Lung (tissue), 12 donors: ENCODE results near the gene MAP4K3. TPM values are rescaled to one million over a fixed set of nuclear protein-coding genes. Genes with fewer than 3 reads are reported as not detected.

Experiments
- ATAC-seq: fragments of 200-7000 bp; cut with Tn5 transposase; one replicate; pipeline ENCODE4 v1.9.1; 2020; ENCODE audit warnings: moderate number of reproducible peaks; ENCODE audit not compliant: insufficient read depth, low FRiP score
- DNase-seq, 3 donors: peaks; one replicate each; pipeline ENCODE4 v3.0.0-alpha.2; 2013 to 2017
- H3K27ac ChIP-seq, 2 donors: one replicate each; pipeline ENCODE4 v1.5.1; 2013; ENCODE audit warnings: mild to moderate bottlenecking in 2 of 2, moderate library complexity in 2 of 2, control low read depth in 1 of 2, inconsistent platforms in 1 of 2, low read depth in 1 of 2, low read length in 1 of 2
- H3K27me3 ChIP-seq, 3 donors: one replicate each; pipeline ENCODE4 v1.5.1; 2013; ENCODE audit warnings: low read length in 2 of 3; ENCODE audit not compliant: control insufficient read depth in 3 of 3, insufficient read depth in 3 of 3
- H3K36me3 ChIP-seq, 4 donors: one replicate each; pipeline ENCODE4 v1.5.1; 2013; ENCODE audit warnings: low read length in 4 of 4, mild to moderate bottlenecking in 1 of 4, moderate library complexity in 1 of 4; ENCODE audit not compliant: control insufficient read depth in 4 of 4, insufficient read depth in 4 of 4
- H3K4me1 ChIP-seq, 5 donors: one replicate each; pipeline ENCODE4 v1.5.1; 2013; ENCODE audit warnings: low read length in 5 of 5, mild to moderate bottlenecking in 2 of 5, moderate library complexity in 1 of 5; ENCODE audit not compliant: control insufficient read depth in 5 of 5, insufficient read depth in 5 of 5
- H3K4me3 ChIP-seq: one replicate; pipeline ENCODE4 v1.5.1; 2013; ENCODE audit warnings: mild to moderate bottlenecking, control low read depth, moderate library complexity
- H3K9ac ChIP-seq, 2 donors: one replicate each; pipeline ENCODE4 v1.5.1; 2013; ENCODE audit warnings: low read length in 2 of 2, control low read depth in 1 of 2; ENCODE audit not compliant: insufficient read depth in 1 of 2
- H3K9me3 ChIP-seq, 4 donors: one replicate each; pipeline ENCODE4 v1.5.1; 2013; ENCODE audit warnings: low read length in 3 of 4, mild to moderate bottlenecking in 1 of 4, moderate library complexity in 1 of 4; ENCODE audit not compliant: control insufficient read depth in 4 of 4, insufficient read depth in 3 of 4
- WGBS, 2 donors: extraction: QIAGEN DNeasy Blood & Tissue Kit; methylation state at CpG; one replicate each; pipeline ENCODE4 v1.1.7; 2013; 5-methylcytosine and 5-hydroxymethylcytosine counted together
- polyA plus RNA-seq, 2 donors: library from polyadenylated mRNA; stranded (reverse); fragments of 200-250 nt; gene quantifications; one replicate each; pipeline ENCODE4 v1.2.1, GENCODE V29; 2013
- total RNA-seq, 2 donors: library from RNA; depleted of rRNA in 1 of 2; stranded (reverse); fragments of >200 nt in 1 of 2; gene quantifications; one replicate each; pipeline ENCODE4 v1.2.1, GENCODE V29; 2014 to 2021
- TF ChIP-seq, protein P1 (sequence below): IDR thresholded peaks from 2 replicates; pipeline ENCODE4 v1.5.1; 2012; ENCODE audit warnings: mild to moderate bottlenecking; ENCODE audit errors: control extremely low read depth, extremely low read depth
- donor health status: control.
- donor health status: control.
- donor health status: Bipolar disorder and iron deficiency.
- donor health status: healthy.
- donor health status: DM: yes; HTN: yes; CAD: no.

The MAP4K3 gene
- total and polyA plus RNA-seq, 4 donors: 9.9 to 97.9 (median 27.1) TPM

DNA sequence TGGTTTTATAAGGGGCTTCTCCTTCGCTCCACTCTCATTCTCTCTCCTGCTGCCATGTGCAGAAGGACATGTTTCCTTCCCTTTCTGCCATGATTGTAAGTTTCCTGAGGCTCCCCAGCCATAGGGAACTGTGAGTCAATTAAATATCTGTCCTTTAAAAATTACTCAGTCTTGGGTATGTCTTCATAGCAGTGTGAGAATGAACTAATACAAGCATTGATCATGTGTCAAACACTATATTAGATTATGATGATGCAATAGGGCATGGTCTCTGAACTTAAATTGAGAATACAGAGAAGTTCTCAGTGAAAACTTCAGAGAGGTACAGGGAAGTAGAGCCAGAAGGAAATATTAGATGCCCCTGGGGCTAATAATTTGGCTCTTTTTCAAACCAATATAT, 5.9 kb upstream of the MAP4K3 start:
- no peak for DNase-seq
- H3K4me3 ChIP-seq: no peak overlapping the region
- TF ChIP-seq, protein P1, sequence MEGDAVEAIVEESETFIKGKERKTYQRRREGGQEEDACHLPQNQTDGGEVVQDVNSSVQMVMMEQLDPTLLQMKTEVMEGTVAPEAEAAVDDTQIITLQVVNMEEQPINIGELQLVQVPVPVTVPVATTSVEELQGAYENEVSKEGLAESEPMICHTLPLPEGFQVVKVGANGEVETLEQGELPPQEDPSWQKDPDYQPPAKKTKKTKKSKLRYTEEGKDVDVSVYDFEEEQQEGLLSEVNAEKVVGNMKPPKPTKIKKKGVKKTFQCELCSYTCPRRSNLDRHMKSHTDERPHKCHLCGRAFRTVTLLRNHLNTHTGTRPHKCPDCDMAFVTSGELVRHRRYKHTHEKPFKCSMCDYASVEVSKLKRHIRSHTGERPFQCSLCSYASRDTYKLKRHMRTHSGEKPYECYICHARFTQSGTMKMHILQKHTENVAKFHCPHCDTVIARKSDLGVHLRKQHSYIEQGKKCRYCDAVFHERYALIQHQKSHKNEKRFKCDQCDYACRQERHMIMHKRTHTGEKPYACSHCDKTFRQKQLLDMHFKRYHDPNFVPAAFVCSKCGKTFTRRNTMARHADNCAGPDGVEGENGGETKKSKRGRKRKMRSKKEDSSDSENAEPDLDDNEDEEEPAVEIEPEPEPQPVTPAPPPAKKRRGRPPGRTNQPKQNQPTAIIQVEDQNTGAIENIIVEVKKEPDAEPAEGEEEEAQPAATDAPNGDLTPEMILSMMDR: no peak
- H3K27me3 ChIP-seq: no peaks in the 10 kb centered on the region
- H3K4me1 ChIP-seq: peaks cover 0 to 16% (median 15%) of the 10 kb centered on the region in 5 donors
- H3K9me3 ChIP-seq: no peaks in the 10 kb centered on the region
- no peak overlapping the region for H3K27ac ChIP-seq
- H3K36me3 ChIP-seq: peaks cover 0 to 2% (median 2%) of the 10 kb centered on the region in 4 donors
- no peak for ATAC-seq
- H3K9ac ChIP-seq: no peak overlapping the region
- WGBS, 2 donors: 96 to 100% methylated on average over 1 of the region's 1 CpG

DNA sequence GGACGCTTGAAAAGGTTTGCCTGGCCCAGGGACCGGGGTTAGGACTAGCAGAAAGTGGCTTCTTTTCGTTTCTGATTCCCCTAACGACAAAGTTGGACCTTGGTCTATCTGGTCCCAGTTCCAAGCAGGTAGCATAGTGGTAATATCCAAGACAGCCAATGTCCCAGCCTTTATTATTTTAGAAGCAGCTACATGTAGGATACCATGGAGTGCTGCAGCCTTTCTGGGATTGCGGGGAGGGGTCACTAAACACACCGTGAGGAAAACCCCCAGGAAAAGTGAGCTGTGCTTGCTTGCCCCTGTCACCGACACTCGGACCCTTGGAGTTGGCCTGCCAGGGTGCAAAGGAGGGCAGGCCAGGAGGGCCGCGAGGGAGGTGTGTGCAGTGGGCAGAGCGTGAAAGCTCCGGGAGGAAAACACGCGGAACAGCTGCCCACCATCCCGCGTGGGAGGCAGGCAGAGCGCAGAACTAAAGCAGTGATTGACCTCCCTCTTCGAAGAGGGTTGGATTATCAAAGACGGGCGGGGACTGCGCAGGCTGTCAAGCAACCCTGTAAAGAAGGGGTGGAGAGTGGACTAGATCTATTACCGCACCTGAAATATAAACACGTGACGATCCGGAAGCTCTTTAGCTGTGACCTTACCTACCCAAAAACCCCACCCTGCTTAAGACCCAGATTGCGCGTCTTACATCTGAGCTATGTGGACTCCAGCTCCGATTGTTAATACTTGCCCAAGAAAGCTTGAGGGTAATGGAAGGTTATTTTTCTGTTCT, 624 bp upstream of the MAP4K3 start:
- TF ChIP-seq, protein P1: no peak
- Histone ChIP-seq H3K9me3 (no peaks in the 10 kb centered on the region), H3K27ac (peak overlapping the region; percentile 98), H3K4me3 (peak overlapping the region; percentile 66), H3K9ac (peak overlapping the region; percentile 56 to 94), H3K36me3 (peaks cover 0 to 3% (median 0%) of the 10 kb centered on the region in 4 donors), H3K27me3 (no peaks in the 10 kb centered on the region), H3K4me1 (peaks cover 0 to 43% (median 23%) of the 10 kb centered on the region in 5 donors)
- DNase-seq (peak in 2 of 3 donors; percentile 26 to 44), ATAC-seq (peak; percentile 29)
- WGBS, 2 donors: 4 to 10% methylated on average over 28 of the region's 28 CpGs

DNA sequence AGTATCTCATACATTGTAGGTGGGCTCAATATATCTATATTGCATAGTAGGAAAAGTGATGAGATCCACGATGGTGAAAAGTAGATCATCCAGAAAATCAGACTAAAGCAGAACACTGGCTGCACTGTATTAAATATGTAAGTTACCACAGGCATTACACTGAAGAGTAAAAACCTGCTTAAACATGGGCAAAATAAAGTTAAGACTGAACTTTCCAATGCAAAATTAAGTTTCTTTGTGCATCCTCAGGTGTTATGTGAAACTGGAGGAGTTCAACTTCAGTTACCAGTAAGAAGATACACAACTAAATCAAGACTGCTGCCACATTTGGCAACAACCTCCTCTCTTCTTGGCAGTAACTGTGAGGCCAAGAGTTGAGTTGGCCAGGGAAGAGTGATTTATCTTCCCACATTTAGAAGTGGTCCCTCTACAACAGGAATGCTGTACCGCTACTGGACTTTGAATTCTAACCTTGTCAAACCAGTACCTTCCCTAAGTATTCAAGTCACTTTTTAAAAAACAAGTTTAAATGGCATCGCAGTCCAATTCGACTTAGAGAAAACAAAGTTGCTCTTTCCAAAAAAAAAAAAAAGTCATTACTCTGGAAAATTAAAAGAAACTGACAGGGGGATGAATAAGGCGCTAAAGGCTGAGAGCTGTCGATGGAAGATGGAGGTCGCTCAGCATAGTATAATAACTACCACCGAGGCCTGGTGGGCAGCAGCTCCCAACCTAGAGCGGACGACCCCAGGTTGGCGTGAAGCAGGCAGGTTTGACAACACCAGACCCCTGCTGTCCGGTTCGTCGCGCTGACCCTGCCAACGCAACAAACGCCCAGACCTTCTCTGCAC, 1.1 kb downstream of the MAP4K3 start:
- H3K27ac ChIP-seq: peak overlapping the region; percentile 98
- H3K4me3 ChIP-seq: peak overlapping the region; percentile 66
- TF ChIP-seq, protein P1: no peak
- H3K36me3 ChIP-seq: peaks cover 0 to 3% (median 0%) of the 10 kb centered on the region in 4 donors
- no peaks in the 10 kb centered on the region for H3K27me3 ChIP-seq
- ATAC-seq (no peak), DNase-seq (peak; percentile 17 to 75 (median 66))
- H3K9ac ChIP-seq: peak overlapping the region; percentile 6 to 83
- H3K4me1 ChIP-seq: peaks cover 7 to 56% (median 30%) of the 10 kb centered on the region in 5 donors
- H3K9me3 ChIP-seq: no peaks in the 10 kb centered on the region
- WGBS, 2 donors: 6 to 8% methylated on average over 17 of the region's 17 CpGs
